ENCODE results near the gene FBXW8. TPM values are rescaled to one million over a fixed set of nuclear protein-coding genes. Genes with fewer than 3 reads are reported as not detected.

The FBXW8 gene
- total and polyA plus RNA-seq, 7 experiments from 2014 or later = 4.8 to 13.2 (median 11.7) TPM

- POLR2A ChIA-PET = no interaction called here
- Mint-ChIP-seq H3K27me3 (peaks cover 0 to 12% (median 4%) of the 10 kb centered on the region in 5 donors), H3K27ac (no peak overlapping the region), H3K4me1 (peaks cover 0 to 6% (median 0%) of the 10 kb centered on the region in 7 donors), H3K9me3 (peaks cover 0 to 1% (median 0%) of the 10 kb centered on the region in 11 donors), H3K36me3 (peaks cover 0 to 1% (median 0%) of the 10 kb centered on the region in 5 donors), H3K4me3 (no peak overlapping the region)
- H3K27ac ChIP-seq (ENCODE audit: low read depth, low read length) = no peak overlapping the region
- CTCF ChIA-PET = interaction anchor here (1.1 kb wide), 1 partner anchor 83 kb away, joined by 5 read pairs; no protein-coding TSS in a partner anchor
- H3K9me3 ChIP-seq (ENCODE audit: control insufficient read depth in 2 of 3, low read length in 3 of 3) = no peaks in the 10 kb centered on the region
- no peaks in the 10 kb centered on the region for H3K4me1 ChIP-seq (ENCODE audit: control insufficient read depth in 2 of 2, insufficient read depth in 2 of 2, low read length in 2 of 2)
- ATAC-seq = no peak
- DNase-seq = no peak
- intact Hi-C loops (cut with micrococcal nuclease) = no loop called here
- H3K4me3 ChIP-seq (ENCODE audit: low read length) = no peak overlapping the region
- no peaks in the 10 kb centered on the region for H3K36me3 ChIP-seq (ENCODE audit: control insufficient read depth in 2 of 3, insufficient read depth in 3 of 3, low read length in 3 of 3)
- H3K27me3 ChIP-seq (ENCODE audit: control insufficient read depth in 2 of 2, insufficient read depth in 2 of 2, low read length in 2 of 2) = no peaks in the 10 kb centered on the region
Observed at GRCh38 chr12:117037289-117038022, 126.7 kb downstream of the FBXW8 start.

- POLR2A ChIA-PET = no interaction called here
- H3K36me3 Mint-ChIP-seq = peaks cover 0 to 1% (median 0%) of the 10 kb centered on the region in 5 donors
- peaks cover 0 to 12% (median 4%) of the 10 kb centered on the region in 5 donors for H3K27me3 Mint-ChIP-seq
- intact Hi-C loops (cut with micrococcal nuclease) = no loop called here
- Histone ChIP-seq H3K4me3 (ENCODE audit: low read length) (no peak overlapping the region), H3K4me1 (ENCODE audit: control insufficient read depth in 2 of 2, insufficient read depth in 2 of 2, low read length in 2 of 2) (no peaks in the 10 kb centered on the region), H3K36me3 (ENCODE audit: control insufficient read depth in 2 of 3, insufficient read depth in 3 of 3, low read length in 3 of 3) (no peaks in the 10 kb centered on the region), H3K27me3 (ENCODE audit: control insufficient read depth in 2 of 2, insufficient read depth in 2 of 2, low read length in 2 of 2) (no peaks in the 10 kb centered on the region), H3K9me3 (ENCODE audit: control insufficient read depth in 2 of 3, low read length in 3 of 3) (no peaks in the 10 kb centered on the region), H3K27ac (ENCODE audit: low read depth, low read length) (no peak overlapping the region)
- H3K9me3 Mint-ChIP-seq = peaks cover 0 to 1% (median 0%) of the 10 kb centered on the region in 11 donors
- no peak overlapping the region for H3K4me3 Mint-ChIP-seq
- DNase-seq (no peak), ATAC-seq (no peak)
- CTCF ChIA-PET = interaction anchor here (1.1 kb wide), 1 partner anchor 82 kb away, joined by 5 read pairs; no protein-coding TSS in a partner anchor
- H3K4me1 Mint-ChIP-seq = peaks cover 0 to 5% (median 0%) of the 10 kb centered on the region in 7 donors
- no peak overlapping the region for H3K27ac Mint-ChIP-seq
Observed at GRCh38 chr12:117038023-117038680, 127.4 kb downstream of the FBXW8 start.

GRCh38 chr12:117038919-117039318 is 128.2 kb downstream of the FBXW8 start:
- H3K9me3 Mint-ChIP-seq = peaks cover 0 to 1% (median 0%) of the 10 kb centered on the region in 11 donors
- no peaks in the 10 kb centered on the region for H3K36me3 Mint-ChIP-seq
- DNase-seq = no peak
- CTCF ChIA-PET = no interaction called here
- POLR2A ChIA-PET = no interaction called here
- H3K27me3 Mint-ChIP-seq = peaks cover 0 to 6% (median 0%) of the 10 kb centered on the region in 5 donors
- H3K9me3 ChIP-seq (ENCODE audit: control insufficient read depth in 2 of 3, low read length in 3 of 3) = no peaks in the 10 kb centered on the region
- intact Hi-C loops (cut with micrococcal nuclease) = no loop called here
- H3K4me3 Mint-ChIP-seq = no peak overlapping the region
- no peaks in the 10 kb centered on the region for H3K27me3 ChIP-seq (ENCODE audit: control insufficient read depth in 2 of 2, insufficient read depth in 2 of 2, low read length in 2 of 2)
- no peak for ATAC-seq
- no peaks in the 10 kb centered on the region for H3K36me3 ChIP-seq (ENCODE audit: control insufficient read depth in 2 of 3, insufficient read depth in 3 of 3, low read length in 3 of 3)
- H3K4me3 ChIP-seq (ENCODE audit: low read length) = no peak overlapping the region
- H3K4me1 Mint-ChIP-seq = peaks cover 0 to 4% (median 0%) of the 10 kb centered on the region in 7 donors
- H3K27ac Mint-ChIP-seq = no peak overlapping the region
- H3K27ac ChIP-seq (ENCODE audit: low read depth, low read length) = no peak overlapping the region
- H3K4me1 ChIP-seq (ENCODE audit: control insufficient read depth in 2 of 2, insufficient read depth in 2 of 2, low read length in 2 of 2) = no peaks in the 10 kb centered on the region

DNA sequence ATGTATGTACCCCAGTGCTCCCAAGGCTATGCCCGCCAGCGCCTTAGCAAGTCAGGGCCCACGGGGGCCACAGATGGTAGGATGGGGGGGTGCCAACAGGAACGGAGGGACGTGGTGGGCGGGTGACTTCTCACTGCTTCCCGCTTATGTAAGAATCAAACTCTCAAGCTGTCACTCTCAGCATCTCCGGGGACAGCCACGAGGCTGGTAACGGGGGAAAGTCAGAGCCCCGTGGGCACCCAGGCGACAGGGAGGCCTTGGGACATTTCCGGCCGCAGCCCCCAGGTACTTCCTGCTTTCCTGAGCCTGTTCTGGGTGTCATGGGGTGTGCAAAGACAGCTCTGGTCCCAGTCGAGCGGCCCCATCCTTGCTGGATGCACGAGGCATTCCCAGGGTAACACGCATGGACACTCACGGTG is 129.2 kb downstream of the FBXW8 start:
- no peaks in the 10 kb centered on the region for H3K9me3 ChIP-seq (ENCODE audit: control insufficient read depth in 2 of 3, low read length in 3 of 3)
- H3K36me3 ChIP-seq (ENCODE audit: control insufficient read depth in 2 of 3, insufficient read depth in 3 of 3, low read length in 3 of 3) = no peaks in the 10 kb centered on the region
- H3K4me1 ChIP-seq (ENCODE audit: control insufficient read depth in 2 of 2, insufficient read depth in 2 of 2, low read length in 2 of 2) = no peaks in the 10 kb centered on the region
- Mint-ChIP-seq H3K9me3 (peaks cover 0 to 1% (median 0%) of the 10 kb centered on the region in 11 donors), H3K36me3 (no peaks in the 10 kb centered on the region), H3K4me3 (no peak overlapping the region), H3K27ac (peak overlapping the region in 1 of 9 donors; percentile 72), H3K4me1 (peaks cover 0 to 2% (median 0%) of the 10 kb centered on the region in 7 donors), H3K27me3 (peaks cover 0 to 3% (median 0%) of the 10 kb centered on the region in 5 donors)
- ChIA-PET POLR2A (no interaction called here), CTCF (no interaction called here)
- intact Hi-C loops (cut with micrococcal nuclease) = no loop called here
- H3K4me3 ChIP-seq (ENCODE audit: low read length) = no peak overlapping the region
- DNase-seq (no peak), ATAC-seq (no peak)
- H3K27me3 ChIP-seq (ENCODE audit: control insufficient read depth in 2 of 2, insufficient read depth in 2 of 2, low read length in 2 of 2) = no peaks in the 10 kb centered on the region
- no peak overlapping the region for H3K27ac ChIP-seq (ENCODE audit: low read depth, low read length)

DNA sequence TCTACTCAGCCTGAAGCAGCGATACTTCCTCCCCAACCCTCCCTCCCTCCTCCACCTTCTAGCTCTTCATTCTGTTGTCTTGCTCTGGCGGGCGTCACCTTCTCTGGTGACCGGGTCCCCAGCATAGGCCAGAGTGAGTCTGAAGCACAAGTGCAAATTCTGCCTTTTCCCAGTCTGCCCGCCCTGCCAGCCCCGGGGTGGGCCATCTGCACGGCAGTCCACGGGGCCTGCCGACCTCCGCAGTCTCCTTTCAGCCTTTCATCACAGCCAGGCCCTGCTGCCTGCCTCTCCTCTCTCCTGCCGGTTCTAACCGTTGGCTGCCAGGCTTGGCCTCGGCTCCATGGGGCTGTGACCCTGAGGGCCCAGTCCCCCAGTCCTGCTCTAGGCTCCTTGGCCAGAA is 129.7 kb downstream of the FBXW8 start:
- H3K9me3 Mint-ChIP-seq = peaks cover 0 to 1% (median 0%) of the 10 kb centered on the region in 11 donors
- Histone ChIP-seq H3K36me3 (ENCODE audit: control insufficient read depth in 2 of 3, insufficient read depth in 3 of 3, low read length in 3 of 3) (no peaks in the 10 kb centered on the region), H3K27ac (ENCODE audit: low read depth, low read length) (no peak overlapping the region), H3K27me3 (ENCODE audit: control insufficient read depth in 2 of 2, insufficient read depth in 2 of 2, low read length in 2 of 2) (no peaks in the 10 kb centered on the region), H3K4me1 (ENCODE audit: control insufficient read depth in 2 of 2, insufficient read depth in 2 of 2, low read length in 2 of 2) (no peaks in the 10 kb centered on the region), H3K4me3 (ENCODE audit: low read length) (no peak overlapping the region), H3K9me3 (ENCODE audit: control insufficient read depth in 2 of 3, low read length in 3 of 3) (no peaks in the 10 kb centered on the region)
- H3K36me3 Mint-ChIP-seq = no peaks in the 10 kb centered on the region
- ChIA-PET CTCF (interaction anchor here (0.6 kb wide), 1 partner anchor 99 kb away, joined by 4 read pairs; no protein-coding TSS in a partner anchor), POLR2A (interaction anchor here (0.6 kb wide), 1 partner anchor 1062 kb away, joined by 3 read pairs; no protein-coding TSS in a partner anchor)
- DNase-seq (no peak), ATAC-seq (no peak)
- H3K27ac Mint-ChIP-seq = peak overlapping the region in 2 of 9 donors; percentile 45 to 52
- H3K27me3 Mint-ChIP-seq = peaks cover 0 to 3% (median 0%) of the 10 kb centered on the region in 5 donors
- H3K4me1 Mint-ChIP-seq = peaks cover 0 to 2% (median 0%) of the 10 kb centered on the region in 7 donors
- H3K4me3 Mint-ChIP-seq = no peak overlapping the region
- intact Hi-C loops (cut with micrococcal nuclease) = no loop called here

GRCh38 chr12:117041798-117042170 is 131.0 kb downstream of the FBXW8 start:
- peaks cover 0 to 3% (median 0%) of the 10 kb centered on the region in 5 donors for H3K27me3 Mint-ChIP-seq
- POLR2A ChIA-PET = no interaction called here
- H3K4me1 Mint-ChIP-seq = peaks cover 0 to 2% (median 0%) of the 10 kb centered on the region in 7 donors
- CTCF ChIA-PET = no interaction called here
- DNase-seq (no peak), ATAC-seq (no peak)
- H3K36me3 Mint-ChIP-seq = no peaks in the 10 kb centered on the region
- H3K9me3 ChIP-seq (ENCODE audit: control insufficient read depth in 2 of 3, low read length in 3 of 3) = no peaks in the 10 kb centered on the region
- no peaks in the 10 kb centered on the region for H3K4me1 ChIP-seq (ENCODE audit: control insufficient read depth in 2 of 2, insufficient read depth in 2 of 2, low read length in 2 of 2)
- no peak overlapping the region for H3K27ac ChIP-seq (ENCODE audit: low read depth, low read length)
- H3K27me3 ChIP-seq (ENCODE audit: control insufficient read depth in 2 of 2, insufficient read depth in 2 of 2, low read length in 2 of 2) = no peaks in the 10 kb centered on the region
- H3K9me3 Mint-ChIP-seq = peaks cover 0 to 1% (median 0%) of the 10 kb centered on the region in 11 donors
- no peak overlapping the region for H3K4me3 ChIP-seq (ENCODE audit: low read length)
- intact Hi-C loops (cut with micrococcal nuclease) = no loop called here
- H3K4me3 Mint-ChIP-seq = no peak overlapping the region
- H3K36me3 ChIP-seq (ENCODE audit: control insufficient read depth in 2 of 3, insufficient read depth in 3 of 3, low read length in 3 of 3) = no peaks in the 10 kb centered on the region
- no peak overlapping the region for H3K27ac Mint-ChIP-seq

Data from naive thymus-derived CD4-positive, alpha-beta T cell (primary cell).